ENCODE data around the gene SMG6. TPM values are rescaled to one million over a fixed set of nuclear protein-coding genes. Genes with fewer than 3 reads are reported as not detected.

SMG6 gene
- total and polyA plus RNA-seq, 2 of the 8 experiments (the other 6 are each of a cell fraction or from before 2014, with no cell fraction given) = 18.5 to 25.2 TPM

GRCh38 chr17:2235265-2235664 lies 68.3 kb downstream of the SMG6 start:
- Histone ChIP-seq H3K27me3 (replicated peaks in 1 of 4; ENCODE audit: control insufficient read depth in 3 of 4, extremely low read depth in 1 of 4, insufficient read depth in 3 of 4, low read length in 3 of 4) (no peaks in the 10 kb centered on the region), H3K14ac (ENCODE audit: insufficient read length) (no peak overlapping the region), H2BK12ac (ENCODE audit: low read depth, low read length) (no peak overlapping the region), H3K79me1 (ENCODE audit: low read depth, low read length) (no peaks in the 10 kb centered on the region), H3K4ac (replicated peaks; ENCODE audit: insufficient read length, low read depth, low read length) (no peak overlapping the region), H3K18ac (ENCODE audit: extremely low read depth, low read length) (no peak overlapping the region), H3K4me3 (ENCODE audit: extremely low read depth in 1 of 4, insufficient read depth in 2 of 4, low read depth in 3 of 4, low read length in 4 of 4) (no peak overlapping the region), H2BK15ac (ENCODE audit: low read length) (no peak overlapping the region), H2AFZ (ENCODE audit: low read length) (no peak overlapping the region), H2BK20ac (ENCODE audit: low read length) (no peak overlapping the region), H3K4me2 (ENCODE audit: insufficient read depth in 1 of 2, low read depth in 2 of 2, low read length in 2 of 2) (no peak overlapping the region), H4K91ac (replicated peaks; ENCODE audit: insufficient read length, low read length) (no peak overlapping the region), H4K5ac (ENCODE audit: insufficient read length, low read depth, low read length) (no peak overlapping the region), H3K23ac (ENCODE audit: insufficient read length) (no peak overlapping the region), H2AK5ac (ENCODE audit: low read depth, low read length) (no peak overlapping the region), H3K36me3 (ENCODE audit: control insufficient read depth in 2 of 4, insufficient read depth in 4 of 4, low read length in 3 of 4) (no peaks in the 10 kb centered on the region; a peak in 2 of 8 replicates), H3K79me2 (ENCODE audit: control insufficient read depth in 1 of 2, insufficient read depth in 2 of 2, low read length in 2 of 2) (no peaks in the 10 kb centered on the region), H4K8ac (ENCODE audit: extremely low read depth, insufficient read depth, low read length) (no peak overlapping the region), H3K9me3 (ENCODE audit: insufficient read depth in 2 of 2, low read depth in 1 of 2, low read length in 1 of 2) (no peaks in the 10 kb centered on the region), H2BK120ac (replicated peaks; ENCODE audit: low read depth, low read length) (no peak overlapping the region), H3K4me1 (replicated peaks in 1 of 4; ENCODE audit: control insufficient read depth in 3 of 4, insufficient read depth in 4 of 4, low read length in 3 of 4) (no peaks in the 10 kb centered on the region), H3K23me2 (ENCODE audit: low read depth, low read length) (no peaks in the 10 kb centered on the region; the same call in 1 of the 2 replicates), H3K27ac (ENCODE audit: low read depth, low read length) (no peak overlapping the region), H3K56ac (replicated peaks; ENCODE audit: insufficient read length, low read depth, low read length) (no peak overlapping the region), H2BK5ac (ENCODE audit: low read depth, low read length) (no peak overlapping the region), H4K20me1 (replicated peaks in 1 of 2; ENCODE audit: control insufficient read depth in 1 of 2, insufficient read depth in 2 of 2, low read length in 2 of 2) (peaks cover 0 to 8% of the 10 kb centered on the region in 2 experiments), H3K9ac (replicated peaks in 1 of 4; ENCODE audit: extremely low read depth in 1 of 4, low read depth in 3 of 4, low read length in 3 of 4) (no peak overlapping the region)
- ChIA-PET CTCF (ENCODE audit: partially characterized antibody) (interaction anchor here (0.5 to 1.5 kb wide), 6 partner anchors 10 to 183 kb away, joined by 3 to 8 read pairs (median 4); no protein-coding TSS in a partner anchor), POLR2A (ENCODE audit: partially characterized antibody) (no interaction called here)
- no peak for TF ChIP-seq EZH2 (IDR thresholded peaks at IDR 0.05; ENCODE audit: low read depth, low read length, severe bottlenecking)
- no peak for TF ChIP-seq SP1 (IDR thresholded peaks at IDR 0.05; ENCODE audit: low read depth, low read length)
- no peak for TF ChIP-seq RBBP5 (IDR thresholded peaks at IDR 0.05; ENCODE audit: borderline replicate concordance, low read depth, low read length)
- TF ChIP-seq ASH2L (IDR thresholded peaks at IDR 0.05; ENCODE audit: low read length) = no peak
- no peak for TF ChIP-seq HDAC6 (IDR thresholded peaks at IDR 0.05; ENCODE audit: low read depth, low read length)
- TF ChIP-seq CEBPB (IDR thresholded peaks at IDR 0.05; ENCODE audit: low read depth, low read length) = no peak
- no peak for TF ChIP-seq EP300 (IDR thresholded peaks at IDR 0.05; ENCODE audit: borderline replicate concordance in 1 of 2, low read depth in 2 of 2, low read length in 2 of 2)
- no peak for FAIRE-seq
- no peak for DNase-seq (ENCODE audit: low read depth in 1 of 2, low spot score in 2 of 2)
- WGBS, 2 experiments (ENCODE audit: extremely low coverage in 1 of 2, insufficient coverage in 1 of 2, insufficient read length in 1 of 2, insufficient replicate concordance in 2 of 2, low coverage in 1 of 2, low lambda C conversion rate in 2 of 2, missing lambda C conversion rate in 1 of 2) = 94% methylated on average over 4 of the region's 4 CpGs; no CpG with 5 or more reads in 1 of the 2 experiments
